Progenitor cell of endocrine pancreas (in vitro differentiated cells): ENCODE data around the gene HTR6. TPM values are rescaled to one million over a fixed set of nuclear protein-coding genes. Genes with fewer than 3 reads are reported as not detected.

Experiments
- DNase-seq: peaks from one replicate; pipeline ENCODE4 v3.0.0; 2021; ENCODE audit warnings: low spot score; ENCODE audit not compliant: unreplicated experiment
- H3K27ac Mint-ChIP-seq: 2 replicates; pipeline ENCODE4 v1.8.0; 2021; ENCODE audit warnings: mild to moderate bottlenecking, moderate library complexity, mixed read lengths
- H3K27me3 Mint-ChIP-seq: 2 replicates; pipeline ENCODE4 v1.8.0; 2021; ENCODE audit warnings: mixed read lengths
- H3K36me3 Mint-ChIP-seq: 2 replicates; pipeline ENCODE4 v1.8.0; 2022; ENCODE audit warnings: mixed read lengths; ENCODE audit not compliant: insufficient read depth
- H3K4me1 Mint-ChIP-seq: 2 replicates; pipeline ENCODE4 v1.8.0; 2021; ENCODE audit warnings: low read depth, mixed read lengths
- H3K4me3 Mint-ChIP-seq: 2 replicates; pipeline ENCODE4 v1.8.0; 2021; ENCODE audit warnings: low read depth, mild to moderate bottlenecking, moderate library complexity, mixed read lengths
- H3K9me3 Mint-ChIP-seq: 2 replicates; pipeline ENCODE4 v1.8.0; 2021; ENCODE audit warnings: low read depth, mixed read lengths
- CTCF ChIP-seq: fragments of 200-600 bp; sonication (generic); IDR thresholded peaks from one replicate; pipeline ENCODE4 v1.5.0; 2021; ENCODE audit warnings: antibody characterized with exemption, mild to moderate bottlenecking; ENCODE audit not compliant: unreplicated experiment
- total RNA-seq: library from RNA; stranded (reverse); gene quantifications from 2 replicates; pipeline ENCODE4 v1.2.1, GENCODE V29; 2021

Gene HTR6
- total RNA-seq, 1 donor from 2014 or later: not detected

- Mint-ChIP-seq H3K4me3 (no peak overlapping the region), H3K9me3 (no peaks in the 10 kb centered on the region), H3K27ac (no peak overlapping the region), H3K36me3 (peaks cover 5% of the 10 kb centered on the region), H3K27me3 (peaks cover 5% of the 10 kb centered on the region), H3K4me1 (peaks cover 1% of the 10 kb centered on the region)
- no peak for TF ChIP-seq CTCF
- DNase-seq: no peak
Observed at GRCh38 chr1:19723874-19724273, 59.2 kb downstream of the HTR6 start.

GRCh38 chr1:19725606-19726005 is 60.9 kb downstream of the HTR6 start:
- DNase-seq: no peak

GRCh38 chr1:19728413-19729145 is 63.9 kb downstream of the HTR6 start:
- H3K4me1 Mint-ChIP-seq: no peaks in the 10 kb centered on the region
- TF ChIP-seq CTCF: no peak
- H3K27me3 Mint-ChIP-seq: no peaks in the 10 kb centered on the region
- peaks cover 6% of the 10 kb centered on the region for H3K36me3 Mint-ChIP-seq
- no peak for DNase-seq
- no peak overlapping the region for H3K4me3 Mint-ChIP-seq
- H3K9me3 Mint-ChIP-seq: no peaks in the 10 kb centered on the region
- no peak overlapping the region for H3K27ac Mint-ChIP-seq

More at GRCh38 chr1:19725606-19726005, 60.9 kb downstream of the HTR6 start:
- Mint-ChIP-seq H3K27ac (no peak overlapping the region), H3K4me3 (no peak overlapping the region), H3K36me3 (peaks cover 8% of the 10 kb centered on the region), H3K9me3 (no peaks in the 10 kb centered on the region), H3K4me1 (peaks cover 1% of the 10 kb centered on the region), H3K27me3 (peaks cover 5% of the 10 kb centered on the region)
- no peak for TF ChIP-seq CTCF

- TF ChIP-seq CTCF: no peak
- no peaks in the 10 kb centered on the region for H3K9me3 Mint-ChIP-seq
- H3K27me3 Mint-ChIP-seq: no peaks in the 10 kb centered on the region
- H3K27ac Mint-ChIP-seq: no peak overlapping the region
- DNase-seq: no peak
- no peak overlapping the region for H3K4me3 Mint-ChIP-seq
- H3K4me1 Mint-ChIP-seq: no peaks in the 10 kb centered on the region
- peaks cover 6% of the 10 kb centered on the region for H3K36me3 Mint-ChIP-seq
Observed at GRCh38 chr1:19730232-19730631, 65.6 kb downstream of the HTR6 start.

Other genes starting within 250 kb of the HTR6 start
- 189 and 211 TPM in 2 replicates for gene CAPZB, start 179.3 kb upstream of the HTR6 start, total RNA-seq
- gene NBL1, start 20.6 kb upstream of the HTR6 start, total RNA-seq: 10.5 and 12.0 TPM in 2 replicates
- 16.4 and 18.6 TPM in 2 replicates for gene TMCO4, start 135.0 kb downstream of the HTR6 start, total RNA-seq
- 0.24 TPM in 1 of 2 replicates, not detected in the other for gene RNF186, start 150.4 kb downstream of the HTR6 start, total RNA-seq
- gene OTUD3, start 217.5 kb downstream of the HTR6 start, total RNA-seq: 19.0 and 19.9 TPM in 2 replicates